ENCODE data around the gene SASH3. TPM values are rescaled to one million over a fixed set of nuclear protein-coding genes. Genes with fewer than 3 reads are reported as not detected.

SASH3 gene
- total RNA-seq, 1 experiment from 2014 or later: not detected

Small RNA genes within 50 kb of the gene (small RNA-seq; reads per million reads assigned to genes)
- 0 reads per million in 2 experiments for gene RF00017

Other genes starting within 250 kb of the SASH3 start
- 28.6 and 36.4 TPM in 2 replicates for gene OCRL, start 239.7 kb upstream of the SASH3 start, total RNA-seq (2014; rRNA removed; shearing (Covaris generic))
- 8.9 and 9.8 TPM in 2 replicates for gene APLN, start 125.0 kb upstream of the SASH3 start, total RNA-seq (2014; rRNA removed; shearing (Covaris generic))
- gene XPNPEP2, start 41.0 kb upstream of the SASH3 start, total RNA-seq (2014; rRNA removed; shearing (Covaris generic)): not detected in 2 replicates
- gene ZDHHC9, start 63.9 kb downstream of the SASH3 start, total RNA-seq (2014; rRNA removed; shearing (Covaris generic)): 48.7 and 49.6 TPM in 2 replicates
- 50.9 and 53.6 TPM in 2 replicates for gene UTP14A, start 126.2 kb downstream of the SASH3 start, total RNA-seq (2014; rRNA removed; shearing (Covaris generic))
- 2.0 and 2.8 TPM in 2 replicates for gene BCORL1, start 202.7 kb downstream of the SASH3 start, total RNA-seq (2014; rRNA removed; shearing (Covaris generic))